GM20431 (cell line): ENCODE data around the gene ZNF608.

Source experiments
- in situ Hi-C: fragments of 300-500 bp; cut with MseI, MboI; formaldehyde crosslinking; loops from one replicate; pipeline ENCODE4 v1.15.0; 2020; ENCODE audit warnings: low sequenced_read_pairs; ENCODE audit not compliant: unreplicated experiment

ZNF608 gene

GRCh38 chr5:124720593-124720992, 25.8 kb downstream of the ZNF608 start:
- in situ Hi-C loops: no loop called here

DNA sequence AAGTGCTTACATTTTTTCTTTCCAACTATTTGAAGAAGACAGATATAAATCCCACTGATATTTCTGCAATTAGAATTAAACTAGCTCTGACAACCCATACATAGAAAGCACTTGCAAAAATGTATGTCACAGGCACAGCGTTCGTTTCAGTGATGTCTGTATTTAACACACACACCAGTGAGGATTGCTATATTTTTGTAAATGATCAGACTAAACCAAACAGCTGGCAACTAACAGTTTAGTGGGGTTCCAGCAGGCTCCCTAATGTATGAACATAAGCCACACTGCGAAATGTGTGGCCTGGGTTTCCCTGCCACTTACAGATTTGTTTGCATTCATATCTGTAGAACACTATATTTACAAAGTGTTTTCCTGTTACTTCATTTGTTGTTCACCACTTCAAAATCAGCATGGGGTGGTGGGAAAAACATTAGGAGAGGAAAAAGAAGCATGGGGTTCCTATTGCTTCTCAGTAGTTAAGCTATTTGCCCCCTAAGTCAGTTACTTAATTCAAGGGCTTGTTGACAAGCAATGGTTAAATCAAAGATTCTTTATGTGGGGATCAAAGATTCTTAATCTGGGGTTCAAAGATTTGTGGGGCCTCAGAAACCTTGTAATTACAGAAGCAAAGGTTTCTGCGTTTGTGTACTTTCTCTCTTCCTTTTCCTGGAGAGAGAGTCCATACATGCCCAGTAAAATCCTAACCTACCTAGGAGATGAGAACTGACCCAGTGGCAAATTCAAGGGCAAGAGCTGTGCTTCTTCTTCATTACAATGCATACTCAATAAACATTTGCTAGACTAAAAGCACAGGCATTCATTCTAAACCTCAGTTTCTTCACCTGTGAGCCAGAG, 27.1 kb downstream of the ZNF608 start:
- in situ Hi-C loops: no loop called here

DNA sequence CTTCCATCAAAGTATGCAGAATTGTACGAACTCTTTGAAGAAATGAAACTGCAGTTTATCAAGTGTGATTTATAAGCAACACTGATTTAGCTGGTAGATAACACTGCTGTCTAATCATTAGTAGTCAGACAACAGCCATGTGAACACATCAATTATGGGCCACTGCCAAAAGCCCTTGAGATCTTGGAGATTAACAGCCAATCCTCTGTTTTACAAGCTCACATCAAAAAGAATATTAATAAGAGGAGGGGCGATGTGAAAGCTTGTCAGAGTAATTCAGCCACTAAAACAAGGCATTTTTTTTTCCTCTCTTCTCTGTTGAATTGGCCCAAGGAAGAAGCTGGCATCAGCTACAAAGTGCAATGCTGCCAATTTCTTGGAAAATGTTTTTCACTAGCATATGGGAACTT, 28.1 kb downstream of the ZNF608 start:
- in situ Hi-C loops: no loop called here

DNA sequence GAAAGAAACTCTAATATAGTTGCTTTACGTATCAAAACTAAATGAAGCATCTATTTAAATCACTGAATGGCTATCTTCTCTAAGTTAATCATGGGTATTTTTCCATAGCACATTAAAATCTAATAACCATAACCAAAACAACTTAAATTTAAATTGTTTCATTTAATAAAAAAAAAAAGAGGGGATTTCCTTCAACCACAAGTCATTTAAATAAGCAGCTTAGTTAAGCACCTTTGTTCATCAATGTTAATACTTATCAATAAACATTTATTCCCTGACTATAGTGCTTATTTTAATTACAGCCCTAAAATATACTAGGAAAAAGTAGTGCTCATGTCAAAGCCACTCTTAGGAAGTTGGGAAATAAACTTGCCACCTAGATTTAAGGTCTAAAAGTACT, 30.3 kb downstream of the ZNF608 start:
- in situ Hi-C loops: no loop called here

GRCh38 chr5:124714910-124715309, 31.5 kb downstream of the ZNF608 start:
- in situ Hi-C loops: no loop called here

GRCh38 chr5:124713595-124713994, 32.8 kb downstream of the ZNF608 start:
- in situ Hi-C loops: no loop called here

DNA sequence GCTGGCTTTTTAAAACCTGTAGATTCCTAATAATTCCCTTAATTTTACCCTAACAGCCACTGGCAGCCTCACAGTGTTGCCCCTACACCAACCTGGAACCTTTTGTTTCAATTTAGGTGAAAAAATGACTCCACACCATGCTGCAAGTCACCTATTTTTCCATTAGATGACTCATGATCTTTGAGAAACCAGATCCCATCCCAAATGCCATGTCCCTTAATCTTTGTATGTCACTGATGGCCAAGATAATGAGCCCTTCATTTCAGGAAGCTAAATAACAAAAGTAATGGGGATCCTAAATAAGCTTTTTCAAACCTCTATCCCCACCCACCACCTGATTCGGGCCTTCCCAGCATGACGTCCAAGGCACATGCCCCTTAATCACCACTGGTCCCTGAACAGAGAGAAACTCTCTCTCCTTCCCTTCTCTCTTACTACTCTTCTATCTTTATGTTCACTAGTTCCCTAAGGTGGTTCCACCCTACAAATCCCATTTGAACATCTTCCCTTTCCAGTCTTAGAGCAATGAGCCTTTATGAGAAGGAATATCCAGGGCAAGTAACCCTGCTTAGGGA, 33.6 kb downstream of the ZNF608 start:
- in situ Hi-C loops: no loop called here

- in situ Hi-C loops: no loop called here
Measured at GRCh38 chr5:124708086-124708485, 38.4 kb downstream of the ZNF608 start.

GRCh38 chr5:124707520-124707919, 38.9 kb downstream of the ZNF608 start:
- in situ Hi-C loops: no loop called here

- in situ Hi-C loops: no loop called here
Measured at GRCh38 chr5:124706729-124707361, 39.6 kb downstream of the ZNF608 start.

DNA sequence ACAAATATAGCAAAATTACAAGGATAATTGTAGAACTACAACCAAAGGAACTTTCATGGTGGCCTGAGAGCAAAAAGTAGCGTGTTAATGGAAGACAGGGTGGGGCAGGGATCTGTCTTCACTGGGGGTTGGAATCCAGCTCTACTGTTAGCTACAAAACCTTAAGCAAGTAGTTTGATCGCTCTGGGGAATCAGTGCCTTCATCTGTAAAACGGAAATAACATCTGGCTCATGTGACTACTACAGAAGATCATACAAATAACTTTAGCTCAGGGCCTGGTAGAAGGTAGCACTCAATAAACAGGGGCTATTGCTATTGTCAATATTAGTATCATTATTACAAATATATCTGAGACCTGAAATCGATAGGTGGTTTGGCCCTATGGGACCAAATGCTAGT, 40.4 kb downstream of the ZNF608 start:
- in situ Hi-C loops: no loop called here

- in situ Hi-C loops: no loop called here
Measured at GRCh38 chr5:124705577-124705976, 40.9 kb downstream of the ZNF608 start.

- in situ Hi-C loops: no loop called here
Measured at GRCh38 chr5:124704594-124705284, 41.7 kb downstream of the ZNF608 start.

- in situ Hi-C loops: no loop called here
Measured at GRCh38 chr5:124703995-124704394, 42.4 kb downstream of the ZNF608 start.

DNA sequence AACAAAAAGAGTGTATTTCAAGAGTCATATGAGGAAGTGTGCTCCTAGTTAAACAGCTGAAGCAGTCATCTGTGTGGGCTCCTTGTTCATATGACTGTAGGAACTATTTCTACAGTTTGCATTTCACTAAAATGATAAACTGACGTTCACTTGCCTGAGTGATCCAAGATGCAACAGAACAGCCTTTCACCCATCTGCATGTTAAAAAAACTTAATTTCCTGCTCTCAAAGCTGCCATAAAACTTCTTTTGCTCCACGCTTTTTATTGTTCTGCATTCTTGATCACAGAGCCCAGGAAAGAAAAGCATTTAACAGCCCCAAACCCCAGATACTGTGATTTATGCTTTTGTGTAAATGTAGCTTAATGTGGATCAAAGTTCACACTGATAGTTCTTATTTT, 43.9 kb downstream of the ZNF608 start:
- in situ Hi-C loops: no loop called here

- in situ Hi-C loops: no loop called here
Measured at GRCh38 chr5:124701873-124702425, 44.5 kb downstream of the ZNF608 start.

DNA sequence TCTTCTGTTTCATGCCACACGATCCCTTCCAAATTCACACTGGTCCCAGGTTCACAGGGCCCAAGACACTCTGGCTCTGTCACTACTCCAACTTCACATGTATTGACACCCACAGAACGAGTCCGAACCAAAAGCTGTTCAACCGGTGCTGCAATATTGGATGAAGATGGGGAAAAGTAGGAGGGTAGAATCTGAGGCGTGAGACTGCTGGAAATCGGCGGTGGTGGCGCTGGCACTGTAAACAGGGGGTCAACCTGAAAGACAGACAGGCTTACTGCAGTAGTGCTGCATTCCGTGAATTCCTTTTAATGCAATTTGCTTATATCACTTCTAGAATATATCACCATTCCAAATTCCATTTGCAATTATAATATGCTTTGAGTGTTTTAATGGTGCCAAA, 45.4 kb downstream of the ZNF608 start:
- in situ Hi-C loops: no loop called here

GRCh38 chr5:124700333-124700732, 46.1 kb downstream of the ZNF608 start:
- in situ Hi-C loops: no loop called here

DNA sequence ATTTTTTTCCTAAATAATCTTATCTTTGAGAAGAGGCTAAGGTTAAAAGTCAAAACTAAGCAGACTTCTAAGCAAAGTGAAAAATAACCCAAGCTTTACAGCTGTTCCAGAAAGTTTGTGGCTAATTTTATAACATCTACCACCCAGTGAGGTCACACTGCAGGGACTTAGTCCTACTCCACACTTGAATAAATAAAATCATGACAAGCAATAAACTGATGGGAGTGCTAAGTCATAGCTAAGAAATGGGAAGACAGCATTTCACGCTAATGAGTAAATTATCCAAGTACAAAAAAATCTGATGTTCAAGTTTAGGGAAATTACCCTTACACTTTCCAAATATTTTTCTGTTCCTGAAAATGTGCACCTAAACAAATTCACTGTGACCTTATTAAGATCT, 47.7 kb downstream of the ZNF608 start:
- in situ Hi-C loops: no loop called here

GRCh38 chr5:124697933-124698591, 48.4 kb downstream of the ZNF608 start:
- in situ Hi-C loops: no loop called here
